DMS 273 (cell line): ENCODE results near the gene NPFF.
"Not testable (repeated sequence)": the region's sequence is repeated elsewhere in the genome, so short reads cannot be mapped to it uniquely, and the experiment has no call there.

ENCODE experiments used
- DNase-seq: peaks from one replicate; lab custom pipeline; 2025; ENCODE audit not compliant: unreplicated experiment; lab: John Stamatoyannopoulos, UW

NPFF gene

GRCh38 chr12:53506881-53507602, at the start of gene NPFF:
Gene NPFF, minus strand, starts transcription at chr12:53507484. Its CDS starts 10 bp downstream, at chr12:53507474.
- no peak for DNase-seq

- peak; percentile 46 for DNase-seq
These were observed 45.4 kb upstream of the NPFF start for GRCh38 chr12:53552361-53553327.

- DNase-seq = peak; percentile 26
These were observed 44.6 kb upstream of the NPFF start for GRCh38 chr12:53551889-53552291.

DNA sequence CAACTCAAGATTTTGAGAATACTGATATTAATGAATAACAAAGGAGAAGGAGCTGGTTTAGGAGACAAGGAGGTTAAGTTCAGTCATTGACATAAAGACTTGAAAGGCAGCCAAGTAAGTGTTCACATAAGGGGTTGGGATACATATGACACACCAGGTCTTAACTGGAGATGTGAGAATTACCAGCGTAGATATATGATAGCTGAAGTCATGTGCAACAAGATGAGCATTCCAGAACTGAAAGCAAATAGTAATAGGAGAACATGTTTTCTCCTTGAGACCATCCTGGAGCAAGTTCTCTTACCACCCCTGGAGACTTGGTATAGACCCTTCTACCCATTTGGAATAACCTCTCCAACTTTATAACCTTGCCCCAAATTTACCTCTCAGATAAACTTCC, 43.3 kb upstream of the NPFF start:
- peak; percentile 7 for DNase-seq

GRCh38 chr12:53550131-53550530, 42.8 kb upstream of the NPFF start:
- not testable (repeated sequence) for DNase-seq

GRCh38 chr12:53548354-53548753, 41.1 kb upstream of the NPFF start:
- DNase-seq = not testable (repeated sequence)

- DNase-seq = peak; percentile 70
These were observed 36.3 kb upstream of the NPFF start for GRCh38 chr12:53543539-53543938.

DNA sequence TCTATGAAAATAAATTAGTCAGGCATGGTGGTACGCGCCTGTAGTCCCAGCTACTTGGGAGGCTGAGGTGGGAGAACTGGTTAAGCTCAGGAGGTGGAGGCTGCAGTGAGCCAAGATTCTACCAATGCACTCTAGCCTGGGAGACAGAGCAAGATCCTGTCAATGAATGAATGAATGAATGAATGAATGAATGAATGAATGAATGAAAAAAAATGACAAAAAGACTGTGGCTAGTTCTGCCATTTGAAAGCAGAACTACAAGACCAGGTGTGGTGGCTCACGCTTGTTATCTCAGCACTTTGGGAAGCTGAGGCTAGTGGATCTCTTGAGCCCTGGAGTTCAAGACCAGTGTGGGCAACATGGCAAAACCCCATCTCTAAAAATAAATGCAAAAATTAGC, 32.2 kb upstream of the NPFF start:
- DNase-seq = no peak

DNA sequence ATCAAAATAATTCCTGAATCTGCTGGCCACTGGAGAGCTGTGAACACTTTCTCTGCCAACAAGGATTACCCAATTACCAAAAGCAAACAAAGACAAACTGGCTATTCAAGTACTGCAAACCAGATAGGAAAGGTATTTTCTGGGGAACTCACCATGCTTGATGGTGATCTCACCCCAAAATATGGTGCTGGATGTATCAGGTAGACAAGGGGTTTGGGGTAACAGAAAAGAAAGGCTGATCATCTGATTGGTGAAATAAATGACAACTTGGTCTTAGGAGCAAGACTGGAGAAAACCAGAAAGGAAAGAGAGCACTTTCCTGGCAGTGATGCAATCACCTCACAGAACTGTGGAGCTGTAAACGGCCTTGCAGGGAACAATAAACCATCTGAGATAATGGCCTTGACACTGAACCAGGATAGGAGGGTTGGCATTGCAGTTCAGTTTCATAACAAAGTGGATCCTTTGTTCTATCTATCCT, 31.0 kb upstream of the NPFF start:
- no peak for DNase-seq

DNA sequence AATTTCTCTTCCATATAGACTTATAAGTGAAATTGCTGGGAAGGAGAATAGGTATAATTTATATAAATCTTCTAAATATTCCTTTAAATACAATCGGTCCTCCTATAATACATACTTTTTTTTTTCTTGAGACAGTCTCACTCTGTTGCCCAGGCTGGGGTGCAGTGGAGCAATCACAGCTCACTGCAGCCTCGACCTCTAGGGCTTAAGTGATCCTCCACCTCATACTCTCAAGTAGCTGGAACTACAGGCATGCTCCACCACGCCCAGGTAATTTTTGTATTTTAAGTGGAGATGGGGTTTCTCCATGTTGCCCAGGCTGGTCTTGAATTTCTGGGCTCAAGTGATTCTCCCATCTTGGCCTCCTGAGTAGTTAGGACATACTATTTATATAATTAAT, 29.7 kb upstream of the NPFF start:
- no peak for DNase-seq

- no peak for DNase-seq
These were observed 26.2 kb upstream of the NPFF start for GRCh38 chr12:53533471-53533870.

DNA sequence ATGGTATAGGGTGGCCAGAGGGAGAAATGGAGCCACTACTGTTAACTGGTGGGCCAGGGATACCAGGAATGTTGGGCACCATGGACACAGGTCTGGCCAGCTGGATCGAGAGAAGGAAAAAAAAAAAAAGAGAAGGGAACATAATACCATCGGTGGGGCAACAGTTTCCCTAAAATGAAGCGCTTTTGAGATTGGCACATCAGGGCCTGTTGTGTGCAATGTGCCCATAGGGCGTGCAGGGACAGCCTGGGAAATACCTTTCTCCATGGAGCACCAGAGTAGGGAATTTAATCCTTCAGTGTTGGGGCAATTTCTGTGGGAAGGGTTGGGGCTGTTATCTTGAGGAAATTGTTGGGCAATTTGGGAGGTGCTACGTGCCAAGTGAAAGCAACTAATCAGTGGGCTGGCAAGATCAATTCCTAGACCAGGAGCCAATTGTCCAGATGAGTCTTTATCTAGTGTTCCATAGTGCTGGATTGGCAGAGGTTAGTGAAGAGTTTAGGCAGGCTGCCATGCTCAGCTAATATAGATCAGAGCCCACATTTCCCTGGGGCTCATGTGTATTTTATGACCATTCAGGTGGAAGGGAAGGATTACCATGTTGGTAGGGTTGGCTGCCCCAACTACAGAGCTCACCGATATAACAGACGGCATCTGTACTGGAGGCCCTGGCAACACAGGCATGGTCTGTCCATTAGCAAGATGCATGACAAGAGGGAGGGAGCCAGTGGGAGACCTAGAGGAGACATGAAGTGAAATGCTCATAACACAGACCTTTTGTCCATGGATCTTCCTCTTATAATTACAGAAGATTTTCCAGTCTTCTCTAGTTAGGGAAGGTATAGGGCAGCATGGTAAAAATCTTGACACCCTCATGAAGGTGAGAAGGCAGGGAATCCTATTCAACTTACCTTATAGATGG, 25.5 kb upstream of the NPFF start:
- peak; percentile 81 for DNase-seq

- peak; percentile 89 for DNase-seq
These were observed 24.7 kb upstream of the NPFF start for GRCh38 chr12:53532021-53532420.

- no peak for DNase-seq
These were observed 23.6 kb upstream of the NPFF start for GRCh38 chr12:53530920-53531319.

GRCh38 chr12:53530061-53530460, 22.8 kb upstream of the NPFF start:
- peak; percentile 84 for DNase-seq

DNA sequence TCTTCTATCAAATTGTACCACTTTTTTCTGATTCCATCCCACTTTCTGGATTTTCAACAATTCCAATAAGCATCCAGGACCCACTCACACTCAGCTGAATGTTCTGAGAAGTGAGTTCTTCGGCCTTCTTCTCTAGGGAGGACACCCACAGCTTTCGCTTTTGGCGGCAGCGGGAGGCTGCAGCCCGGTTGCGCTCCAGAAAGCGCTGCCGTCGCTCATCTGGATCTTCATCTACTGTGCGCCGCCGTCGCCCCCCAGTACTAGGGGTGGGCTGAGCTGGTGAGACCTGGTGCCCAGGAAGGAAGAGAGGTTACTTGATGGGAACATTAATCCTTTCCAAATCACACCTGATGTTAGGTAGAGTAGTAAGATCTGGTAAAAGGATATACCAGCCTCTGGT, 17.2 kb upstream of the NPFF start:
- DNase-seq = no peak

DNA sequence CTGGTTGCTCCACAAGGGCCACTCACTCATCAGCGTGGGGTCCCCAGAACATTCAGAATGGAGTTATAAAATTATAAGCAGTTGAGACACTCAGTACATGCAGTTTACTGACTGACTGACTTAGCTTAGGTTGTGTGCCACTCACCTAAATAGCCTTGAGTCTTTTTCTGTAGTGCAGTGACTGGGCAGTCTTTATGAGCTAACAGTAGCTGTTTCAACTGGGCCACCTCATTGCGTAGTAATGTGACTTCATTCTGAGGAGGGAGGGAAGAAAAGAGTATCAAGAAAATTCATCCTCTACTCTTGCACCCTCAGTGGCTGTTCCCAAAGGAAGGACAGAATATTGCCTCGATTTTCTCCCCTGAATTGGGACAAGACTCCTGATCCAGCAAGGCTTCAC, 15.8 kb upstream of the NPFF start:
- DNase-seq = no peak

- no peak for DNase-seq
These were observed 11.1 kb upstream of the NPFF start for GRCh38 chr12:53518381-53518780.

DNA sequence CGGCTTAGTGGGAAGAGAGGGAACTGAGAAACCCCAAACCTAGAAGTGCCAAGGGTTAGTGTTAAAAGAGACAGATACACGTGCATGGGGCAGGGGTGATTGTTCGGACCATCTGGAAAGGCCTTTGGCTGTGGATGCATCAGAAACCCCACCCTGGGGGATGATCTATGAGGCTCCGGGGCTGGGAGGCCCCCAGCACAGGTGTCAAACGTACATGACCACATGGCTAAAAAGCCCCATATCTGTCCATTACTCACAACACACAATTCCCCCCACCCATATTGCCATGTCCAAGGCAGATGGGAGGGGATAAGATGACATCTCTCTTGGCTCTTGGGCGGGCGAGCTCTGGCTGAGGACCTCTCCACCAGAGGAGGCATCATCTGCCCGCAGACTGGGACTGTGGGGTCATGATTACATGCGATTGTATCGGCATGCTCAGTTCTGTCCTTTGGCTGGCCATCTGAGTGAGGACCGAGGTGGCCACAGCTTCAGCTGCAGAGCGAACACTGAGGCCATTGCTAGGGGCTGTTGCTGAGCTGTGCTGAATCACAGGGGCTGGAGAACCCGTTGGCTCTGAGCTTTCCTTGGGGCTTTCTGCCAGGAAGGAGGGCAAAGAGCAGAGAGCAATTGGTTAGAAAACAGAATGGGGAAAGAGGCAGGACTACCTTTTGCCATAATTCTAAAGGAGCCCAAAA, 9.6 kb upstream of the NPFF start:
- no peak for DNase-seq

GRCh38 chr12:53515291-53515680, 8.0 kb upstream of the NPFF start:
- no peak for DNase-seq
